ENCODE results near the gene NEK6. TPM values are rescaled to one million over a fixed set of nuclear protein-coding genes. Genes with fewer than 3 reads are reported as not detected.
A peak's percentile ranks its signal among the peaks of the same experiment; 100 is the strongest.

Gene NEK6
- total RNA-seq, 1 donor from 2014 or later, result 7.7 TPM

DNA sequence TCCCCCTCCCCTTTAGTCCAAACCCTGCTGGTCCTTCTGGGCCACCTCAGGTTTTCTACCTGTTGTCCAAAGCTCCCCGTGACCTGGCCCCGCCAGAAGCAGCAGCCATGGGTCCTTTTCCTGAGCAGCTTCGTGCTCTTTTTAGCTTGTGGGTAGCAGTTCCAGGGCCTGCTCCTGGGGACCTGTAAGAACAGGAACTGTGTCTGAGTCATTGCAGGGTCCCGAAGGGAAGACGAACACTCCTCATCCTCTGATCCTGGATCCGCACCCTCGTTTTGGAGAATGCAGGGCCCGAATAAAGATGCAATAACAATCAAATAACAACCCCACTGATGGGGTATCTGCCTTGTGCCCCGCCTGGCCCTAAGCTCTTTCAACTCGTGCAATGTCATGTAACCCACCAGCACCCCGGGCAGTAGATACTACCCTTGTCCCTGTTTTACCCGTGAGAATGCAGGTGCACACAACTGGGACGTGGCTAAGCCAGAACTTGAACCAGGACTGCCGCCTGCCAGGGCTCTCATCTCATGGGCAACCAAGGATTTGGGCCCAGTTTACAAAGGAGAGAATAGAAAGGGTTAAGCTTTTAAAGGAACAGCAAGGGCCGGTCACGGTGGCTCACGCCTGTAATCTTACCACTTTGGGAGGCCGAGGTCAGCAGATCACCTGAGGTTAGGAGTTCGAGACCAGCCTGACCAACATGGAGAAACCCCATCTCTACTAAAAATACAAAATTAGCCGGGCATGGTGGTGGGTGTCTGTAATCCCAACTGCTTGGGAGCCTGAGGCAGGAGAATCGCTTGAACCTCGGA, 33.2 kb downstream of the NEK6 start:
- intact Hi-C loops (cut with micrococcal nuclease), result no loop called here
- no peak for ATAC-seq
- no peak for DNase-seq

DNA sequence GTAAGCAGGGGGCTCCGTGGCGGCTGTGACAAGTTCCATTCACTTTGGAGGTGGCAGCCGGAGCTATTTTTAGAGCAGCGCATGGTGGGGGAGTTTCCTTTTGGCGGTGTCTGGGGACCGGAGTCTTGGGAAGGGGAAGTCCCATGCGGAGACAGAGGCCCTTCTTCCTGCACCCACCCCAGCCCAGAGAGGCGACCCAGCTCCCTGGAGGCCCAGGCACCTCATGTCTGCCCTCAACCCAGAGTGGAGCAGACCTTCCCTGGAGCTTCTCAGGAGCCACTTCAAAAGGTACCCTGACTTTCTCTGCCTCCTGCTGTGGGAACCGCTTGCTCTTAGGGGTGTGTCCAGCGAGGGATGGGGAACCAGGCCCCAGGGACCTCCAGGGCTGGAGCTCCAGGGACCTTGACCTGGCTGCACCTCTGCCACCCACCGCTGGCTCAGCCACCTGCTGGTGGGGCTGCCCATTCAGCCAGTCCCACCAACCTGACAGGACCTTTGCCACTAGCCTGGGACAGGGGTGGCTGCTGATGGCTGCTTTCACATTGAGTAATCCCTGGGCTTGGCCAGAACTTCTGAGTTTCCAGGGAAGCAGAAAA, 34.1 kb downstream of the NEK6 start:
- intact Hi-C loops (cut with micrococcal nuclease), result no loop called here
- DNase-seq (peak; percentile 51), ATAC-seq (peak; percentile 61)

DNA sequence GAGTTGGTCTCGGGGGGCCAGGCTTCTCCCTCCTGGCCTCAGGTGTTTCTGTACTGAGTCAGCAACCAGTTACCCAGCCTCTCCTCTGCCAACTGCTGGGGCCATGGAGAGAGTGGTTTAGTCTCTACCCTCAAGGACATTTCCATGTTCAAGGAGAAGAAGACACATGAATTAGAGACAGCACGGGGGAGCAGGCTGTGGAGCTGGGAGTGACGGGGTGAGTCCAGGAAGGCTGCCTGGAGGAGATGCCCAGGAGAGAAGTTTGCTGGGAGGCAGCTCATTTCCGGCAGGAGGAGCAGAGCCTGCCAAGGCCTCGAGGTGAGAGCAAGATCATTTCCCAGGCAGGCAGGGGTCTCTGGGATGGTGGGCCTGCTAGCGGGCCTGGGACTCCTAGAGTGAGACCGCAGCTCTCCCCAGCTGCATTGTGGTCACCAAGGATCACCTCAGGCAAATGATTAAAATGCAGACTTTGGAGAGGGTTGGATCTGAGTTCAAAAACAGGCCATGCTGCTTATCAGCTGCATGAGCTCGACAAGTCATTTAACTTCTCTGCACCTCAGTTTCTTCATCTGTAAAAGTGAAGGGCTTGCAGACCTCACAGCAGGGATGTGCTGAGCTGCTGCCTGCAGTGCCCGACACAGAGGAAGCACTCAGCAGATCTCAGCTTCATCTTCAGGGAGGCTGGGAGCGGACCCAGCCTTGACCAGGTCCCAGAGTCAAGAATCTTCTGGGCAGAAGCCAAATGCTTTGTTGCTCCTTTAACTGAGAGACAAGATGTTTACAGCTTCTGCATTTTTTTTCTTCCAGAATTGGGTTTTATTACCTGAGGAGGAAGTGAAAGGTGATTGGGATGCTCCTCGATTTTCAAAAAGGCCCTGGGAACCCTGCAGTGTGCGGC, 35.2 kb downstream of the NEK6 start:
- intact Hi-C loops (cut with micrococcal nuclease), result no loop called here
- DNase-seq, result no peak
- ATAC-seq, result no peak

DNA sequence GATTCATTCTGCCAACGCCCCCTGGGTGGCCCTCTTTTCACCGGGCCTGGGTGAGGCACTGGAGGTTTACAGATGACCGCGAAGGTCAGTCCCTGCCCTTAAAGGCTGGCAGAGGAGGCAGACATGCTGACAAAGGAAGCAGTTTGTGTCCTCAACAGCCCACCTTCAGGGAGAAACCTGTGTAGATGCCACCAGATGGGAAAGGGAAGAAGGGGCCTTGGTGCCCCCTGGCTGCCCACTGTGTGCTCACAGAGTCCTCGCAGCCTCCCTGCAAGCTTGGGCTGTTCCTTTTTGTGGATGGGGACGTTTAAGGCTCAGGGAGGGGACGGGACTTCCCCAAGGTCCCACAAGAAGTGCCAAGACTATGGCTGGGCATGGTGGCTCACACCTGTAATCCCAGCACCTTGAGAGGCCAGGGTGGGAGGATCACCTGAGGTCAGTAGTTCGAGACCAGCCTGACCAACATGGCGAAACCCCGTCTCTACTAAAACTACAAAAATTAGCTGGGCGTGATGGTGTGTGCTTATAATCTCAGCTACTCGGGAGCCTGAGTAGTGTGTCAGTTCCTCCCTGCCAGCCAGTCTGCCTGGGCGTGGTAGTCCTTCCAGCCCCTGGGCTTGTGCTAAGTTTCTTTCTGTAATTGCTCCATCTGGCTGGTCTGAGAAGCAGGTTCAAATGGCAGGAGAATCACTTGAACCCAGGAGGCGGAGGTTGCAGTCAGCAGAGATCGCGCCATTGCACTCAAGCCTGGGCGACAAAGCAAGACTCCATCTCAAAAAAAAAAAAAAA, 36.2 kb downstream of the NEK6 start:
- intact Hi-C loops (cut with micrococcal nuclease), result no loop called here
- no peak for DNase-seq
- no peak for ATAC-seq

DNA sequence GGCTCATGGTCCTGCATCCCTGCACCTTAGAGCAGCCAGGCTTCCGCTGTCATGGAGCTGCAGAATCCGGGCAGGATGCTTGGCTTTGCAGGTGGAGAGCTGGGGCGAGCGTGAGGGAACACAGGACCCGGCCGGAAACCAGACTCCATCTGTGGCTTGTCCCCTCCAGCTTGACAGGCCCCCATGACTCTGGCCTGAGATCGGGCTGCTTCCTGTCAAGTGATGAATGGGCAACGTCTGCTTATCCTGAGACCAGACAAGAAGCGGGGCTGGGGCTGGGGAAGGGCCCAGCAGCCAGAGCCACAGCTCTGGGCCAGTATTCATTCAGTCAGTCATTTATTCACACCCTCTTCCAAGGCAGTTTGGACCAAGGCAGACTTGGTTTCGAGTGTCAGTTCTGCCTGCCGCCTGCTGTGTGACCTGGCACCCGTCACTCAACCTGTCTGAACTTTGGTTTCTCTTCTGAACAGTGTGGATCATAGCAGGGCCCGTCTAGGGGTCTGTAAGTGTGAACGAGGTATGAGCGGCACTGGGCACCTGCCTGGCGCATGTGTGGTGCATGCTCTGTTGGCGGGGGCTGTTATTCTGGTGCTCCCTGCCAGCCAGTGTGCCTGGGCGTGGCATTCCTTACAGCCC, 37.5 kb downstream of the NEK6 start:
- intact Hi-C loops (cut with micrococcal nuclease), result no loop called here
- DNase-seq, result no peak
- no peak for ATAC-seq

DNA sequence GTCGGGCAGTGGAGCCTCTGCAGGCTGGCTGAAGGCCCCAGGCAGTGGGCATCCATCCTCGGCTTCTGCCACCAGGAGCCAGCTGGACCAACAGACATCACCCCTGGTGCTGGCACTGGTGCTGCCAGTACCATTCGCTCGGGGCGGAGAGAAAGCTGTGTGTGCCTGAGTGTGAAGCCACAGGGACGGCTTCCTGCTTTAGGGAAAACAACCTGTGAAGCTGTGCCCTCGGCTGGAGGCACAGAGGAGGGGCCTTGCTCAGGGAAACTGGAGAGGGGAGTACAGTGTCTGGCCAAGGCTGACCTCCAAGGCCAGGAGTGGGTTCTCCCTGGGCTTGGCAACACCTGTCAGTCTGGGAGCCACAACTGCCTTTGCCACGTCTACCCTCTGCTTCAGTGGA, 38.3 kb downstream of the NEK6 start:
- no peak for ATAC-seq
- intact Hi-C loops (cut with micrococcal nuclease), result no loop called here
- DNase-seq, result no peak

DNA sequence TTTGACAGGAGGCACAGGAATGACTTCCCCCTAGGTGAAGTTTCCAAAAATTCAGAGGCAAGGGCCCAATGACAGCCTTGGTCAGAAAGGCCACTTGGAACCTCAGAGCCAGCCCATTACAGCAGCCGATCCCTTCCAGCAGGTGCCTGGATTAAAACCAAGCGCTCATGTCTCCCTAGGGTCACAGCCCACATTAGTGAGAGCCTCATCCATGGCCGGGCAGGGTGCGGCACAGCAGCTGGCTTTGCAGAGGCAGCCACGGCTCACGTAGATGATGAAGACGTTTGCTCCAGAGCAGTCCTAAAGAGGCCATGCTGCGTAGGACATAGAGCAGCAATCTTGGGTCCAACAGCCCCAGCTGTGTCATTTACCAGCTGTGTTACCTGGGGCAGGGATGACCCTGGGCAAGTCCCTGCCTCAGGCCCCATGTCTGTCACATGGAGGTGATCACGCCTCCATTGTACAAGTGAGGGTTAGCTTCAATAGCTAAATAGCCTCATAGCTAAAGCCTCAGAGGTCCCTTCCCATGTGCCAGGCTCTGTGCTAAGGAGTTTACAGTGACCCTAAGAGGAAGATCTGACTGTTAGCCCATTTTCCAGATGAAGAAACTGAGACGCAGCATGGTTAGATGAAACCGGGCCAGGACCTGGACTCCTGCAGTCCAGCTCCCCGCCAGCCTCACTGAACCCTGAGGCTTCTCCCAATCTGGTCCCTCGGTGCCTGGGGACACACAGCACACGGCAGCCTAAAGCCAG, 39.2 kb downstream of the NEK6 start:
- ATAC-seq, result no peak
- intact Hi-C loops (cut with micrococcal nuclease), result no loop called here

DNA sequence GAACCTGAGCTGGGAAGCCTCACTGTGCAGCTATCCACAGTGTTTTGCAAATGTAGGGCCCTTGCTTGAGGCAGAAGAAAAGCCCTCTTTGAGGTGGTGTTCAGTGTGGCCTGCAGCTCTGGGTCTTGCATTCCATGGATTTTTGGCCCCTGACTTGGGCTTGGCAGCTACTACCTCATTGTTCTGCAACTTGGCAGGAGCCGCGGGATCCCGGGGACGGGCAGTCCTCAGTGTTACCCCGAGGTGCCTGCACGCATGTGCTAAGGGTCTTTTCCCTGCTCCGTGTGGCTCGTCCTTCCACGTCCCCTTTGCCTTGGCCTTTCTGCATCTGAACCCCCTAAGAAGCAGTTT, 39.8 kb downstream of the NEK6 start:
- DNase-seq (peak; percentile 91), ATAC-seq (peak; percentile 94)
- intact Hi-C loops (cut with micrococcal nuclease), result no loop called here

More for the DNA sequence above, 39.2 kb downstream of the NEK6 start:
- DNase-seq, result no peak

DNA sequence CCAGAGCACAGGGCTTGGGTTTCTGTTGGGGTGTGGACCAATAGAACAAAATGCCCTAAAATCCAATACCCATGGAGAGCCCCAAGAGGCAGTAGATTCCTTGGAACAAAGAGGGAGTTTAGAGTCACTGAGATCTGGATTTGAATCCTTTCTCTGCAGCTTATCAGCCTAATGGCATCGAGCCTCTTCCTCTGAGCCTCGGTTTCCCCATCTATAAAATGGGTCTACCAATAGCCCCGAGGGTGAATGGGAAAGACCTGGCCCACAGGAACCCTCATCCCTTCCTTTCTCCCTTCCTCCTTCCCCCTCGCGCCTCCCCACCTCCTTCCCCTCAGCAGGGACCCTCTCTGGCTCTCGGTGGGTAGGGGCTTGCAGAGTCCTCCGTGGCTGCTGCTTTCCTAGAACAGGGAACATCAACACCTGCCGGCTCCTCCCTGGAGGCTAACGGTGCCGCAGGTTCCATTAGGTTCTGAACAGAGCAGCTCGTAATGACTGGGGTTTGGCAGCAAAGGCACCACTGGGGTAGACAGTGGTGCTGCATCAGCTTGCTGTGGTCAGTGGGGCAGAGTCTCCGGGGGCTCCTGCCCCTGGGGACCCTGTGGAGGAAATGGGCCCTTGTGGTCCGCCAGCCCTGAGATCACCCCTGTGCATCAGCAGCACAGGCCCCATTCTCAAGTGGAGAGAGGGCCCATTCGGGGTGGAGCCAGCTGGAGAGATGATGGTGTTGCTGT, 40.3 kb downstream of the NEK6 start:
- ATAC-seq (no peak), DNase-seq (no peak)
- intact Hi-C loops (cut with micrococcal nuclease), result no loop called here

DNA sequence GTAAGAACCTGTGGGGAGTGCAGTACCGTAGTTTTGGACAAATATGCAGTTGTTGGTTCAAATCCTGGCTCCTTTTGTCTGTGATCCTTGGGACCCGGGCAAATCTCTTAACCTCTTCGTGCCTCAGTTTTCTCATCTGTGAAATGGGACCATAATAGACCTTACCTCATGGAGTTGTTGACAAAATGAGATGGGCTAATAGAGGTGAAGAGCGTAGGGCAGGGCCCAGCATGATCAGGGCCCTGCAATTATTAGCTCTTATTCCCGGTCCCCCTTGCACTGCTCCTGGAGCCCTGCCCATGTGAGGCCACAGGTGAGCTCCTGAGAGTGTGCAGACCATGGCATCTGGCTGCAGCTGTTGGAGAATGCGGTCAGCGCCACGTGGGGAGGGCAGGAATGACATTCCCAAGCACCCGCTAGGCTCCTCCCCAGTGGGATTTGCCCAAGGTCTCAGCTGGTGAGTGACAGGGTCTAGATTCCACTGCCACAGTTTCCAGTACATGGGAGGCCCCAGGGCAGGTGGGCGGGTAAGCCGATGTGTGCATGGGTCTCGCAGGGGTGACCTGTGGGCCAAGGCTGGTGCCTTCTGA, 41.0 kb downstream of the NEK6 start:
- intact Hi-C loops (cut with micrococcal nuclease), result no loop called here
- DNase-seq, result no peak
- no peak for ATAC-seq

DNA sequence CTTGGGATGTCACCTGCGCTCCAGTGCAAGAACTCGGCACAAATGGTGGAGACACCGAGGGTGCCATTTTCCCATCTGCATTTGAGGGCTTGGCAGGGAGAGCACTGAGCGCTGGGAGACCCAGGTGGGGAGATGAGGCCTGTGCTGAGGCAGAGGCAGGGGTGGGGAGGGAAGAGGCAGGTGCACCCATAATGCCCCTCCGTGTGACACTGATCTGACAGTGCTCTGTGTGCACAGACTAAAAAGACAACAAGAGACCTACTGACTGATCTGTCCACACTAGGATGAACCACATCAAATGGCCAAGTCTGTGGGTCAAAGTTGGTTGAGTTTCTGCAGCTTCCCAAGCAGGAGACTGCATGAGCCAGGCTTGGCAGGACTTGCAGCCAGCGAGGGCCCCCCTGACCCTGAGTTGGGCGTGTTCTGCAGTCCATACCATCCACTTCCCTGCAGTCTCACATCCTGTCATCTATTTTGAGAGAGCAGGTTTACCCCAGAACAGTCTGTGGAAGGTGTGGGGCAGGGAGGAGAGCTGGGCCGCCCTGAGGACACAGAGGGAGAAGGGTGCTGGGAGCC, 41.9 kb downstream of the NEK6 start:
- ATAC-seq, result no peak
- intact Hi-C loops (cut with micrococcal nuclease), result no loop called here
- no peak for DNase-seq

DNA sequence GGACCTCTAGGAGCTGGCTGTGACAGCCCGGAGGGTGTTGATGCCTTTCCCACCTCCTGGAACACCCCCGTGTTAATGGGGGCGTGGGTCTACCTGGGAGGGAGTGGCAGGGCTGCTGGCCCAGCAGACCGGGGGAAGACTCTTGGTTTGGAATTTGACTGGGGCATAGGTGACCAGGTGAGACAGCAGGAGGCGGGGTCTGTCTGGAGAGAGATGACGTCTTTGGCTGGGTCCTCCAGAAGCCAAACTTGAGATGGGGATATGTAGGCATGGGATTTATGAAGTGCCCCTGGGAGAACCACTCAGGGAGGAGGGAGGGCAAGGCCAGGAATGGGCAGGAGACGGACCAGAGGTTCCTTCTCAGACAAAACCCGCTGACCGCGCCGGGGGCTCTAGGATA, 42.6 kb downstream of the NEK6 start:
- DNase-seq (no peak), ATAC-seq (no peak)
- intact Hi-C loops (cut with micrococcal nuclease), result no loop called here

DNA sequence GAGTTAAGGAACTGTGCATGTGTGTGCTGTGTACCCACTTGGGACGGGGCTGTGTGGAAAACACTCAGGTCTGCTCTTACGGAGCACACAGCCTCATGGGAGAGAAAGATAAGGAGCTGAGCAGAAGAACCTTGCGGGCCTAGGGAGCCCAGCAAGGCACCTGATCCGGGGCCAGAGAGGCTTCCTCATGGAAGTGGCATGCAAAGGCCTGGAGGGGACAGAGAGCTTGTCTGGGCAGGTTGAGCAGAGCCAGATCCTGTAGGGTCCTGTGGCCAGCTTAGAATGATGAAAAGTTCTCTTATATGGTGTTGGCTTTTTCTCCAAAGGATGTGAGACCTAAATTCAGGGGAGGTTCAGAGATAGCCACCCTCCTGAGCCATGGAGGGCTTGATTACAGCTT, 45.2 kb downstream of the NEK6 start:
- ATAC-seq (no peak), DNase-seq (no peak)
- intact Hi-C loops (cut with micrococcal nuclease), result no loop called here

DNA sequence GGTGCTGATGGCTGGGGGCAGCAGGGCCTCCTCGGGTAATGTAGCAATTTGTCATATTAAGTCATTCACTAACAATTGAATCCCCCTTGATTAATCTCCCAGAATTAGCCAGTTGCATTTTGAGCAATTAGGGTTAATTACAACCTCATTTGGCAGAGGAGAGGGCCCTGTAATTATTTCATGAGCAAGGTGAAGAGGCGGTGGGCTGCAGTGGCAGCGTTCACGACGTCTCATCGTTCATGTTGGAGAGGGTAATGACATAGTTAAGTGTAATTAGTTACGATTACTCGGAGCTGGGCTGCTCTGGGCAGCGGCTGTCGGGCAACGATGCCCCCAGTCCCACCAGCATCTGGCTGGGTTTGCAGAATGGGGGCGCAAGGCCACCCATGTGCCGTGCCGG, 46.0 kb downstream of the NEK6 start:
- DNase-seq (no peak), ATAC-seq (no peak)
- intact Hi-C loops (cut with micrococcal nuclease), result no loop called here

DNA sequence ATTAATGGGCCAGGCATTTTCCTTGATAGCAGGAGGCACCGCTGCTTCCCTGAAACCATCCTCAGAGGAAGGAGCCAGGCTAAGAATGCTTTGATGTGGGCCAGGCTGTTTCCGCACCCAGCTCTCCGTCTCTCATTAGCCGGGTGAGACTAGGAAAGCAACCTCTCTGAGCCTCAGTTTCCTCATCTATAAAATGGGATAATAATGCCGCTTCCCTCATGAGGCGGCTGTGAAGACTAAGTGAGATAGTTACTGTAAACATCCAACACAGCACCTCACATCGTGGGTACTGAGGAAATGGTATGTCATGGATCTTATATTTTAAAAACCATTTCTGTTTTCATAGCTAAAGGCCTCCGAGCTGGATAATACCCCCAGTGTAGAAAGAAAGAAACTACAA, 46.5 kb downstream of the NEK6 start:
- intact Hi-C loops (cut with micrococcal nuclease), result no loop called here
- DNase-seq (no peak), ATAC-seq (no peak)

DNA sequence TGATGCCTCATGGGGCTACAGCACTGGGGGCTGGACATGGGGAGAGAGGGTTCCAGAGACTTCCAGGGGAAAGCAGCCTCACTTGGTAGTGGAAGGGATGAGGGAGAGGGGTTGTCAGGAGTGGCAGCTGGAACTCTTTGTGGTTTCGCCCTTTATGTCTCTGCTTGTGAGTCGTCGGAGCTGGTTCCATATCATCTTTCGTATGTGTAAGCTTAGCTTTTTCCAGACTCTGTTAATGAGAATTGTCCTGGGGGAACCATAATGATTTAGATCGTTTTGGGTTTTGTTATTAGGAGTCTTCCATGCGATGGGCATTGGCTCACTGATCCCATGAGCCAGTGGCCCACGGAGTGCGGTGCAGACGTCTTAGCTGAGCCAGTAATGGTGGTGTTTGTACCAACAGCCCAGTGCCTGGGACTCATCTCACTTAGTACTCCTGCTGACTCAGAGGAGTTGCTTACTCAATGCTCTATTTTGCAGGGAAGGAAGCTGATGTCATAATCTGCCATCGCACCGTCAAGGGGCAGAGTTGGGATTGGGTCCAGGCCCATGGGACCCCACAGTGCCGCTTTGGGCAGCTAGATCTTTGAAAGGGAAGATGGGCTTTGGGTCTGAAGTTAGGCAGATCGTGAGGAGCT, 48.5 kb downstream of the NEK6 start:
- intact Hi-C loops (cut with micrococcal nuclease), result no loop called here
- DNase-seq (no peak), ATAC-seq (no peak)
